ENCODE data around the gene FLRT2.

The FLRT2 gene

GRCh38 chr14:85660243-85660922, 130.4 kb downstream of the FLRT2 start:
- DNase-seq (ENCODE audit: low read depth in 3 of 3): no peak

DNA sequence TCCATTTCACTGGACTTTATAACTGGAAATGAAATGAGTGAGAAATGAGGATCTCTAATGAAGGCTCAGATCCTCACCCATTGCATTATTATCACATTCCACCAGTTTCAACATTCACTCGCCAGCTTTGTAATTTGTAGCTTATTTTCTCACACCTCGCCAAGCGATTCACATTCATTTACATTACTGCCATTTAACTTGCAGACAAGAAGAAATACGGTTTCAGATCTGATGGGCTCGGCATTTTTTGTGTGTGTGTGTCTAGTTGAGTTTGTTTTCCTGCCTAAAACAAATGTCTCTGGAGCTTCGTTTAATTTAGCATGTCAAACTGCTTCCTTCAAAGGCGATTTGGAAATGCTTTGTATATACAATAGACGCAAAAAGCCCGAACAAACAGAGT, 132.2 kb downstream of the FLRT2 start:
- no peak for DNase-seq (ENCODE audit: low read depth in 3 of 3)

DNA sequence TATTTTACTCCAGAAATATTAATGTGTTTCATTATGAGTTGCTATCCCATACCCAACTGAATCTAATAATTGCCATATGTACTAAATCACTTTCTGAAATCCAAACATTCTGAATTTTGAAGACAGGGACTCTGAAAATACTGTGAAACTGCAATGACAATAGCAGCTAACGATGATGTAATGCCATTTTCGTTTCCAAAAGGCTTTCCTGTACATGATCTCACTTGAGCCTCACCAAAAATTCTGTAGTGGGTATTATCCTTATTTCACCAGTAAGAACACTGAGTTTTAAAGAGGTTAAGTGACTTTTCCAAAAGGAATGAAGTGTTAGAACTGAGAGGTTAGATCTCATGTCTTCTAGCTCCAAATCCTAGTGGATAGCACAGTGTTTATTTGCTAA, 133.3 kb downstream of the FLRT2 start:
- no peak for DNase-seq (ENCODE audit: low read depth in 3 of 3)

DNA sequence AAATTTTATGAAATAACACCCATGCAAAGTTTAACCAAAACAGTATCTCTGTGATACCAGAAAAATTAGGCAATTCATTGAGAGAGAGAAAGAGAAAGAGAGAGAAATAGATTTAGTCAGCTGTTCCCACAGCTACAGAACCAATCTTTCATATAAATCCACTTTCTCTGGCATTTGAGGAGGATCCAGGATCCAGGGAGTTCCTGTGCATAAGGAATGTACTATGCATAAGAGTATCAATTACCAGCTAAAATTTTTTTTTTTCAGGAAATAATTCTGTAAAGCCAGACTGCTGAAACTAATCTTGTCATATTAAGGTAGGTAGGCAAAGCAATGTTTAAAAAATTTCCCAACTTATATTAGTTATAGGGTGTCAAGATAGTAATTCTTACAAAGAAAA, 133.7 kb downstream of the FLRT2 start:
- DNase-seq (ENCODE audit: low read depth in 3 of 3): no peak

GRCh38 chr14:85675957-85676356, 146.0 kb downstream of the FLRT2 start:
- no peak for DNase-seq (ENCODE audit: low read depth in 3 of 3)

DNA sequence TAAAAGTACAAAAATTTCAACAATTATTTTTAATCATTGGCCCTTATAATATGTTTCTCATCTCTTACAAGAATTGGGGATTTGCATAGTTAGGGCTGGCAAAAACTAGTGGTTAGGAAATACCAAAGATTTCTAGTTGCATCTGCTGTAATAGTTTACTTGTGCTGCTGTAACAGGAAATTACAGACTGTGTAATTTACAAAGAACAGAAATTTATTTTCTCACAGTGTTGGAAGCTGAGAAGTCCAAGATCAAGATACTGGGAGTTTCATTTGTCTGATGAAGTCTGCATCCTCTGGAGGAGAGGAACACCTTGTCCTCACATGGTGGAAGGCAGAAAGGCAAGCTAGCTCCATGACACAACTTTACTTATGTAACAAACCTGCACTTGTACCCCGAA, 157.0 kb downstream of the FLRT2 start:
- DNase-seq (ENCODE audit: low read depth in 3 of 3): no peak

DNA sequence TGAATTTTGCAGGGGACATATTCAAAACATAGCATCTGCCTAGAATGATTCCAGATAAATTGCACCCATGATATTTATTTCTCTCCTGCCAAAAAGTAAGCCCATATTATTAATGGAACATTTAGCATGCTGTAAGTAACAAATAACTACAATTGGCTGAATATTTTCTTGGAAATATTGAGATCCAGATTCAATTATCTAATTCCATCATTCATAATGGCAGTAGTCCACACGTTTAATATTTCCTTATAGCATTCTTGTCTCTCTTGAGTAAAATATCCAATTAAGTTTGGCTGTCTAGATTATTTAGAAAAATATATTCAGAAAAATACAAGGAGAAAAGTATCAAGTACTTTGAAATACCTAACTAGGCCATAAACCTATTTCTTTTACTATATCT, 157.5 kb downstream of the FLRT2 start:
- DNase-seq (ENCODE audit: low read depth in 3 of 3): no peak

- no peak for DNase-seq (ENCODE audit: low read depth in 3 of 3)
Measured at GRCh38 chr14:85688006-85688405, 158.1 kb downstream of the FLRT2 start.

DNA sequence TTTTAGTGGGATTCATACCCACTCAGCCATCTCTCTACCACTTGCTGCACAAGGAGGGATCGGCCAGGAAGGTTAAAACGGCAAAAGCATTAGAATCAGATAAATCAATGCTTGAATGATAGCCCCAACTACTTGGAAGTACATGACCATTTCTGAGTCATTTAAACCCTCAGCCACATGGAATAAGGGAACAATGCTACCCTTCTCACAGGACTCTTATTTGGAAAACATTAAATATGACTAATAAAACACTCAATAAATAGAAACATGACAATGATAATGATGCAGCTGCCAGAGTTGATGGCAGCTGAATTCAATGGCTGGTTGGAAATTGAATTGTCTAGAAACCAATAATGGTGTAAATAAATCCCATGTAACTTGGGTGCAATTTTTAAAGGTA, 165.4 kb downstream of the FLRT2 start:
- DNase-seq (ENCODE audit: low read depth in 3 of 3): no peak

DNA sequence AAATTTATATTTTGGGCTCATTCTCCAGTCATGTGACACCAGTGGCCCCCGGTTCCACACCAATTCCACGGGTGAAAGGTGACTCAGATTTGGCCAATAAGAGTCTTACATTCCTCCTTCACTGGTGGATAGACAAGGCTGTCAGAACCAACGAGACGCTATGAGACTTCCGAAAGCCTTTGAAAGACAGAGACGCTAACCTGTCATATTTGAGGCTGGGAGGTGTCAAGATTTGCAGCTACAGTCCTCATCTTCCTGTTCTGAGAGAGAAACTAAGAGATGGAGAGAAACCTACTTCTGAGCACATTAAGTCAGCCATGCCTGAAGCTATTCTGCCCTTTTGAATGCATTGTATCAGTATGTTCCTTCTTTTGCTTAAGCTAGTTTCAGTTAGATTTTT, 171.2 kb downstream of the FLRT2 start:
- DNase-seq (ENCODE audit: low read depth in 3 of 3): no peak

DNA sequence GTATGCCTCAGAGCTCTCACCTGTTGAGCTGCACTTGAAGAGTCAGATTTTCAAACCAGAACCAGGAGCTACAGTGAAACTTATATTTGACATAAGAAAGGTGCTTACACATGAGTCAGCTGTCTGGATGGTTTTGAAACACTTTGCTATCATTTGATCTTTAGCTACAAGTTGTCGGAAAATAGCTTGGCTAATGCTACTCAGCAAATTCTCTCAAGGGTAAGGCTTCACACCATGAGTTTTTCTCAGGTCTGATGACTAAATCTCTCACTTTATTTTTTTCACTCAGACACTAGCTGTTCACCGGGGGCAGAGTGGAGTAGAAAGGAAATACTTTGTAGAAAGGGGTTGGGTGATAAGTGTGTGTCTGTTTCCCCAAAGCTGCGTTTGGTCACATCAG, 171.8 kb downstream of the FLRT2 start:
- DNase-seq (ENCODE audit: low read depth in 3 of 3): no peak

GRCh38 chr14:85702191-85702590, 172.2 kb downstream of the FLRT2 start:
- no peak for DNase-seq (ENCODE audit: low read depth in 3 of 3)

GRCh38 chr14:85702997-85703396, 173.1 kb downstream of the FLRT2 start:
- DNase-seq (ENCODE audit: low read depth in 3 of 3): no peak
